Cardiac muscle cell (in vitro differentiated cells and primary cell): ENCODE measurements around the gene PIGQ. TPM values are rescaled to one million over a fixed set of nuclear protein-coding genes. Genes with fewer than 3 reads are reported as not detected.

Experiments used
- DNase-seq, 2 donors: peaks; one replicate each; pipeline versions ENCODE4 v3.0.0 to v3.0.0-alpha.2; 2010 to 2017; ENCODE audit warnings: low read depth in 1 of 2, low spot score in 1 of 2
- H3K27ac ChIP-seq: fragments of 200-600 bp; sonication (generic); 2 replicates; pipeline ENCODE4 v1.5.1; 2016
- H3K27me3 ChIP-seq: fragments of 200-600 bp; sonication (generic); 2 replicates; pipeline ENCODE4 v1.6.0; 2016; ENCODE audit warnings: control low read depth
- H3K36me3 ChIP-seq: fragments of 200-600 bp; sonication (generic); 2 replicates; pipeline ENCODE4 v1.5.1; 2016; ENCODE audit warnings: control low read depth
- H3K4me1 ChIP-seq: fragments of 200-600 bp; sonication (generic); 2 replicates; pipeline ENCODE4 v1.8.1; 2017; ENCODE audit warnings: low read depth, mild to moderate bottlenecking, mixed run types
- H3K4me3 ChIP-seq: fragments of 200-600 bp; sonication (generic); 2 replicates; pipeline ENCODE4 v1.5.1; 2016; ENCODE audit warnings: mild to moderate bottlenecking
- H3K9me3 ChIP-seq: fragments of 200-600 bp; sonication (generic); 2 replicates; pipeline ENCODE4 v1.5.1; 2017; ENCODE audit warnings: low read depth, mild to moderate bottlenecking, control low read depth
- CTCF ChIP-seq: IDR thresholded peaks from 2 replicates; pipeline ENCODE4 v1.5.1; 2012; ENCODE audit warnings: low read depth, mild to moderate bottlenecking, low read length
- polyA plus RNA-seq: library from polyadenylated mRNA; unstranded; fragments of >200 nt; fragmentation: Nextera tagmentation; extraction: Ambion mirVana; gene quantifications from 2 replicates; pipeline ENCODE4 v1.2.1, GENCODE V29; 2016
- total RNA-seq: library from RNA; depleted of rRNA; stranded (reverse); fragments of >200 nt; gene quantifications from 2 replicates; pipeline ENCODE4 v1.2.3, GENCODE V29; 2016

PIGQ gene
- total and polyA plus RNA-seq, 2 experiments from 2014 or later: 110 to 124 TPM

DNA sequence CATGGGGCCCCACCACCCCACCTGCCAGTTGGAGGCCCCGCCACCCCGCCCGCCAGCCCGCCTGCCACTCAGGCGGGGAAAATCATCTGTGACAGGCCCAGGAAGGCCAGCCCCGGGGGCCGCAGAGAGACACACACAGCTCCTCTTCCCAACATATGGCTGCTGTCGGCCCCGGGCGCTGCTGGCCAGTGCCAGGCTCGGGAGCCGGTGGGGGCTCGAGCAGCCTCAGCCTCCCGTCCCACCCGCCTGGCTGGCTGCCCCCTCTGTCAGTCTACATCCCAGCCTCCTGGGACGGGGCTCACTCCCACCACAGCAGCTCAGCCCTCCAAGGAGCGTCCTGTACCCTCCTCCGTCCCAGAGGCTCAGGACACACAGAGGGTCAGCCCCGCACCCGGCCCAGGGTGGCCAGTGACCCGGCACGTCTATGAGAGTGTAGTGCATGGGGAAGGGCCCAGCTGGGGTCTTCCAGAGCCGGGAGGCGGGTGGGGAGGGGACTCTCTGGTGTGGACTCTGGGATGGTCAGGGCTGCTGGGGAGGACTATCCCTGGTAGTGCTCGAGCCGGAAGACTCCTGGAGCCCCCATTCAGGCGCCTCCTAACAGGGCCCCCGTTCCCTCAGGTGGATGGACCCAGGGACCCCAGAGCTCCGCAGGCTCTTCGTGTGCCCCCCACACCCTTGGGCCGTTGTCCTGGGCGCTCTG lies 13.1 kb upstream of the PIGQ start:
- Histone ChIP-seq H3K9me3 (no peaks in the 10 kb centered on the region), H3K4me1 (no peaks in the 10 kb centered on the region), H3K36me3 (no peaks in the 10 kb centered on the region), H3K4me3 (no peak overlapping the region), H3K27me3 (peaks cover 35% of the 10 kb centered on the region), H3K27ac (no peak overlapping the region)
- no peak for DNase-seq
- TF ChIP-seq CTCF: no peak

DNA sequence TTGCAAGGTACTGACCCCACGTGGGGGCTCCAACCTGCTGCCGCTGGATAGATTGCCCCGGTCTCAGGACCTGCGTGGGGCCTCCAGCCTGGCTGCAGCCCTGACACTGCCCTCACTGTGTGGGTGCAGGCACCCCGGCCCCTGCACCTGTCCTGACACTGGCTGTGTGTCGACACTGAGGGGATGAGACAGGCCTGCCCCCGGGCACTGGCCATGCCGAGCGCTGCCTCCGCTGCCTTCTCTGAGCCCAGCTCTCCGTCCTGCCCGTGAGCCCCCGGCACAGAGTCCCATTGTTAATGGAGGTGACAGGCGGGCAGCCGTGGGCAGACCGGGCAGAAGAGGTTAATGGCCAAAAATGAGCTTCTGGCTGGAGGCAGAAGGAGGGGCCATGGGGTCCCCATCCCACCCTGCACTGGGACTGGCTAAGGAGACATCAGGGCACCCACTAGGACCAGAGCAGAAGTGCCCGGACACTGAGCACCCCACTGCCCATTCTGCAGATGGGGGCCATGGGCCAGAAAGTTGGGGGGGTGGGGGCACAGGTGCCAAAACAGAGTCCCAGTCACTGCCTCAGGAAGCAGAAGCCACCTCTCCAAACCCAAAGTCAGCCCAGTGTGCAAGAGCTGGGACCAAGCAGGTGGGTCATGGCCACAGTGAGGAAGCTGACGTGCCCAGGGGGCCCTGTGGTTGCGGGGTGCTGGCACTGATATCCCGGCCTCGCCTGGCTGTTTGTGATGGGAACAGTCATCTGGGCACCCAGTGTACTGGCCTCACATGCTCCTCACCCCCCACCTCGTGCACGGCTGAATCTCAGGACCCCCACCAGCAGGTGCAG lies 12.1 kb upstream of the PIGQ start:
- Histone ChIP-seq H3K4me1 (no peaks in the 10 kb centered on the region), H3K36me3 (no peaks in the 10 kb centered on the region), H3K9me3 (no peaks in the 10 kb centered on the region), H3K27ac (no peak overlapping the region), H3K27me3 (peaks cover 42% of the 10 kb centered on the region), H3K4me3 (no peak overlapping the region)
- DNase-seq: no peak
- TF ChIP-seq CTCF: no peak

DNA sequence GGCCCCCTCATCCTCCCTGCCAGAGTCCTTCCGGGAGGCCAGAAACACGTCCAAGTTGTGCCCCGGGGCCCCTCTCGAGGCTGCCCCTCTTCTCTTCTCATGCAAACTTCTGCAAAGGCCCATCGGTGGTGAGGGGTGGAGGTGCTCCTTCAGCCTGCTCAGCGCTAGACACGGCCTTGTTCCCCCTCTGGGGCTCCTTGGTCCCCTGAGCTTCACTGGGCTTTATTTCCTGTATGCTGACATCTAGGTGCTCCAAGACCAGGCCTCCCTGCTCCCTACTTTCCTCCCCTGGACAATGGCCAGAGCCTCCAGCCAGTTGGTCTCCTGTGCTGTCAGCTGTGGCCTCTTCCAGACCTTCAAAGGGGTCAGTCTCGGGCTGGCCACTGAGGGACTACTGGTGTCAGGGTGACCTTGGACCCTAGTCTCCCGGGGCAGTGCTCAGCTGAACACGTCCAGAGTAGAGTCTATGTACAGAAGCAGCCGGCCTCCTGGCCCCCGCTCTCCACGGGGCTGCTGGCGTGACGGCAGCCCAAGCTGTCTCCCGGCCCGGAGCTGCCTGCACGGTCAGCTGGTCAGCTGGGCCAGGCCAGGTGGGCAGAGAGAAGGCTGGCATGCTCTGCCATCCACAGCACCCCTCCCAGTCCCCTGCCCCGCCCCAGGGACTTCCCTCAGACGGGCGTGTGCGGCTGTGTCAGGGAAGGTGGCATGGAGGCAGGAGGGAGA lies 11.3 kb upstream of the PIGQ start:
- Histone ChIP-seq H3K27ac (no peak overlapping the region), H3K36me3 (no peaks in the 10 kb centered on the region), H3K4me3 (no peak overlapping the region), H3K9me3 (no peaks in the 10 kb centered on the region), H3K27me3 (peaks cover 42% of the 10 kb centered on the region), H3K4me1 (no peaks in the 10 kb centered on the region)
- DNase-seq: no peak
- TF ChIP-seq CTCF: no peak

DNA sequence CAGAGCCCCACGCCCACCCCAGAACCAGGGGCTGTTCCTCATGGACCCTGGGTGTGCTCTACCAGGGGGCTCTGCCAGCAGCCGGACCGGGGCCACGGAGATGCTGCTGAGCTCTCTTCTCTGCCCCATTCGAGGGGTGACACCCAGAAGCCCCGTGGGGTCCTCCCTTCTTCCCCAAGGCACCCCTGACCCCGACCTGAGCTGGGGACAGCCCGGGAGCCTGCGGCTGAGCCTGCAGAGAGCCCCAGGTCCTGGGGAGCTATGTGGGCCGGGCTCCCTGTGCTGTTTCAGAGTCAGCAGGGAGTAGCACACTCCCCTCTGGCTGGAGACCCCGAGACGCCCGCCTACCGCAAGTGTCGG lies 10.8 kb upstream of the PIGQ start:
- peaks cover 42% of the 10 kb centered on the region for H3K27me3 ChIP-seq
- no peak overlapping the region for H3K4me3 ChIP-seq

More for the DNA sequence above, 10.8 kb upstream of the PIGQ start:
- Histone ChIP-seq H3K9me3 (no peaks in the 10 kb centered on the region), H3K4me1 (no peaks in the 10 kb centered on the region), H3K27ac (no peak overlapping the region), H3K36me3 (no peaks in the 10 kb centered on the region)
- no peak for TF ChIP-seq CTCF
- no peak for DNase-seq
